WTC11 (cell line): ENCODE measurements around the gene ZBTB32. TPM values are rescaled to one million over a fixed set of nuclear protein-coding genes. Genes with fewer than 3 reads are reported as not detected.

ENCODE experiments used
- ATAC-seq: fragments of 200-7000 bp; cut with Tn5 transposase; 2 replicates; pipeline ENCODE4 v1.10.0; 2021; ENCODE audit warnings: mild to moderate bottlenecking, moderate library complexity
- CTCF ChIA-PET: fragments of 300-600 bp; sonication (Branson Sonifier 250); formaldehyde crosslinking; loops from one replicate; lab custom pipeline; 2021; ENCODE audit warnings: antibody characterized with exemption; lab: Charles Lee
- POLR2A ChIA-PET: fragments of 350-600 bp; sonication (Branson Sonifier 250); formaldehyde crosslinking; loops from one replicate; lab custom pipeline; 2021; ENCODE audit warnings: antibody characterized with exemption; lab: Charles Lee
- DNase-seq: peaks from one replicate; pipeline ENCODE4 v3.0.0; 2021; ENCODE audit warnings: low spot score
- H3K27ac Mint-ChIP-seq: 2 replicates; pipeline ENCODE4 v1.8.0; 2021; ENCODE audit warnings: mixed read lengths
- H3K27me3 Mint-ChIP-seq: 2 replicates; pipeline ENCODE4 v1.8.0; 2021; ENCODE audit warnings: low read depth, mild to moderate bottlenecking, moderate library complexity, mixed read lengths
- H3K36me3 Mint-ChIP-seq: 2 replicates; pipeline ENCODE4 v1.8.0; 2021; ENCODE audit warnings: mixed read lengths
- H3K4me1 Mint-ChIP-seq: 2 replicates; pipeline ENCODE4 v1.8.0; 2022; ENCODE audit warnings: mixed read lengths
- H3K4me3 Mint-ChIP-seq: 2 replicates; pipeline ENCODE4 v1.8.0; 2021; ENCODE audit warnings: mild to moderate bottlenecking, moderate library complexity, mixed read lengths
- H3K9me3 Mint-ChIP-seq: 2 replicates; pipeline ENCODE4 v1.8.0; 2021; ENCODE audit warnings: mixed read lengths
- CREM ChIP-seq: sonication (generic); formaldehyde crosslinking; IDR thresholded peaks from 2 replicates; pipeline ENCODE4 v1.8.1; 2022; ENCODE audit warnings: mild to moderate bottlenecking, missing genetic modification reagents, moderate library complexity
- E2F1 ChIP-seq: sonication (generic); formaldehyde crosslinking; IDR thresholded peaks from 2 replicates; pipeline ENCODE4 v1.8.0; 2022; ENCODE audit warnings: mild to moderate bottlenecking, missing genetic modification reagents
- FOXP1 ChIP-seq: sonication (generic); formaldehyde crosslinking; IDR thresholded peaks from 2 replicates; pipeline ENCODE4 v1.8.0; 2022; ENCODE audit warnings: missing genetic modification reagents, mild to moderate bottlenecking, moderate library complexity, borderline replicate concordance
- GABPB1 ChIP-seq: sonication (generic); formaldehyde crosslinking; IDR thresholded peaks from 2 replicates; pipeline ENCODE4 v1.8.1; 2023; ENCODE audit warnings: mild to moderate bottlenecking, missing genetic modification reagents
- HMGA2 ChIP-seq: fragments of 250-450 bp; sonication (Bioruptor Pico); IDR thresholded peaks from 2 replicates; pipeline ENCODE4 v1.4.0; 2021; ENCODE audit warnings: mild to moderate bottlenecking, moderate library complexity
- MXD4 ChIP-seq: fragments of 250-450 bp; sonication (Bioruptor Pico); IDR thresholded peaks from 2 replicates; pipeline ENCODE4 v1.8.0; 2021; ENCODE audit warnings: mild to moderate bottlenecking, moderate library complexity, borderline replicate concordance
- NFYB ChIP-seq: sonication (generic); formaldehyde crosslinking; conservative IDR thresholded peaks from 2 replicates; pipeline ENCODE4 v1.8.0; 2022; ENCODE audit warnings: low read depth, missing genetic modification reagents
- PREB ChIP-seq: sonication (generic); formaldehyde crosslinking; IDR thresholded peaks from 2 replicates; pipeline ENCODE4 v1.8.1; 2022; ENCODE audit warnings: mild to moderate bottlenecking, missing genetic modification reagents, moderate library complexity, borderline replicate concordance
- SMAD4 ChIP-seq: sonication (generic); formaldehyde crosslinking; IDR thresholded peaks from 2 replicates; pipeline ENCODE4 v1.8.0; 2022; ENCODE audit warnings: mild to moderate bottlenecking, missing genetic modification reagents
- ZBTB43 ChIP-seq: sonication (generic); formaldehyde crosslinking; IDR thresholded peaks from 2 replicates; pipeline ENCODE4 v1.8.1; 2023; ENCODE audit warnings: mild to moderate bottlenecking, missing genetic modification reagents
- ZNF232 ChIP-seq: sonication (generic); formaldehyde crosslinking; IDR thresholded peaks from 2 replicates; pipeline ENCODE4 v1.8.0; 2022; ENCODE audit warnings: mild to moderate bottlenecking, missing genetic modification reagents
- ZNF281 ChIP-seq: sonication (generic); formaldehyde crosslinking; IDR thresholded peaks from 2 replicates; pipeline ENCODE4 v1.8.0; 2023; ENCODE audit warnings: mild to moderate bottlenecking, missing genetic modification reagents
- ZNF317 ChIP-seq: sonication (generic); formaldehyde crosslinking; IDR thresholded peaks from 2 replicates; pipeline ENCODE4 v1.8.1; 2023; ENCODE audit warnings: low read depth, mild to moderate bottlenecking, moderate library complexity, missing genetic modification reagents, borderline replicate concordance
- ZSCAN18 ChIP-seq: fragments of 250-450 bp; sonication (Bioruptor Pico); IDR thresholded peaks from 2 replicates; pipeline ENCODE4 v2.1.2; 2022; ENCODE audit warnings: mild to moderate bottlenecking, moderate library complexity
- total RNA-seq: library from RNA; stranded (reverse); gene quantifications from 3 replicates; pipeline ENCODE4 v1.2.3, GENCODE V29; 2021
- TF ChIP-seq, protein P1 (sequence below): sonication (generic); formaldehyde crosslinking; IDR thresholded peaks from 2 replicates; pipeline ENCODE4 v1.8.1; 2023; ENCODE audit warnings: mild to moderate bottlenecking, moderate library complexity, missing genetic modification reagents
- TF ChIP-seq, protein P2 (sequence below): sonication (generic); formaldehyde crosslinking; IDR thresholded peaks from 2 replicates; pipeline ENCODE4 v1.8.1; 2022; ENCODE audit warnings: missing genetic modification reagents, borderline replicate concordance

The ZBTB32 gene
- total RNA-seq, 1 experiment from 2014 or later = 0.11 TPM

DNA sequence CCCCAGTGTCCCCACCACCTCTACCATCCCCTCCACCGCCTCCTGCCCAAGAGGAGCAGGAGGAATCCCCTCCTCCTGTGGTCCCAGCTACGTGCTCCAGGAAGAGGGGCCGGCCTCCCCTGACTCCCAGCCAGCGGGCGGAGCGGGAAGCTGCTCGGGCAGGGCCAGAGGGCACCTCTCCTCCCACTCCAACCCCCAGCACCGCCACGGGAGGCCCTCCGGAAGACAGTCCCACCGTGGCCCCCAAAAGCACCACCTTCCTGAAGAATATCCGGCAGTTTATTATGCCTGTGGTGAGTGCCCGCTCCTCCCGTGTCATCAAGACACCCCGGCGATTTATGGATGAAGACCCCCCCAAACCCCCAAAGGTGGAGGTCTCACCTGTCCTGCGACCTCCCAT is 16.3 kb downstream of the ZBTB32 start (continued):
- no peak for TF ChIP-seq ZNF317
- TF ChIP-seq CREM (CRISPR knock-in tag) = no peak
- TF ChIP-seq ZSCAN18 = no peak
- TF ChIP-seq MXD4 (CRISPR knock-in tag) = no peak

GRCh38 chr19:35721374-35721773 is 17.0 kb downstream of the ZBTB32 start:
- no peak overlapping the region for H3K27ac Mint-ChIP-seq
- ChIA-PET CTCF (no interaction called here), POLR2A (no interaction called here)
- ATAC-seq (no peak), DNase-seq (no peak)
- H3K4me1 Mint-ChIP-seq = peaks cover 6% of the 10 kb centered on the region
- peaks cover 41% of the 10 kb centered on the region for H3K36me3 Mint-ChIP-seq
- TF ChIP-seq FOXP1 (CRISPR knock-in tag) = no peak
- no peak for TF ChIP-seq NFYB
- no peak for TF ChIP-seq ZBTB43 (CRISPR knock-in tag)
- no peak for TF ChIP-seq ZNF317
- no peak for TF ChIP-seq GABPB1
- TF ChIP-seq SMAD4 (CRISPR knock-in tag) = no peak
- no peak for TF ChIP-seq PREB (CRISPR knock-in tag)
- no peak for TF ChIP-seq ZNF232 (CRISPR knock-in tag)
- no peaks in the 10 kb centered on the region for H3K27me3 Mint-ChIP-seq
- H3K4me3 Mint-ChIP-seq = no peak overlapping the region
- no peaks in the 10 kb centered on the region for H3K9me3 Mint-ChIP-seq

DNA sequence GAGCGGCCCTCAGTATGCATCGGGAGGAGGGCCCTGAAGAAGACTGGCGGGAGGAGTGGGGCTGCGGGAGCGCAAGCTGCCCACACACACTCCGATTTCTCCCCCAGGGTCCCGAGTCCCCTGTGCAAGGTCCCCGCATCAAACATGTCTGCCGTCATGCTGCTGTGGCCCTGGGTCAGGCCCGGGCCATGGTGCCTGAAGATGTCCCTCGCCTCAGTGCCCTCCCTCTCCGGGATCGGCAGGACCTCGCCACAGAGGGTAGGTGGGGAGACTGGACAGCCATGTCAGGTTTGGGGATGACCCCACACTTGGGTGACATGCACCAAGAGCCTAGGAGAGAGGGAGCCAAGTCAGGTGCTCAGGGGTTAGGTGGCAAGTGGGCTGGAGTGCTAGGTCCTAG is 18.1 kb downstream of the ZBTB32 start:
- Mint-ChIP-seq H3K27ac (no peak overlapping the region), H3K27me3 (no peaks in the 10 kb centered on the region), H3K36me3 (peaks cover 47% of the 10 kb centered on the region), H3K4me3 (no peak overlapping the region), H3K9me3 (no peaks in the 10 kb centered on the region), H3K4me1 (peaks cover 5% of the 10 kb centered on the region)
- TF ChIP-seq, protein P1, sequence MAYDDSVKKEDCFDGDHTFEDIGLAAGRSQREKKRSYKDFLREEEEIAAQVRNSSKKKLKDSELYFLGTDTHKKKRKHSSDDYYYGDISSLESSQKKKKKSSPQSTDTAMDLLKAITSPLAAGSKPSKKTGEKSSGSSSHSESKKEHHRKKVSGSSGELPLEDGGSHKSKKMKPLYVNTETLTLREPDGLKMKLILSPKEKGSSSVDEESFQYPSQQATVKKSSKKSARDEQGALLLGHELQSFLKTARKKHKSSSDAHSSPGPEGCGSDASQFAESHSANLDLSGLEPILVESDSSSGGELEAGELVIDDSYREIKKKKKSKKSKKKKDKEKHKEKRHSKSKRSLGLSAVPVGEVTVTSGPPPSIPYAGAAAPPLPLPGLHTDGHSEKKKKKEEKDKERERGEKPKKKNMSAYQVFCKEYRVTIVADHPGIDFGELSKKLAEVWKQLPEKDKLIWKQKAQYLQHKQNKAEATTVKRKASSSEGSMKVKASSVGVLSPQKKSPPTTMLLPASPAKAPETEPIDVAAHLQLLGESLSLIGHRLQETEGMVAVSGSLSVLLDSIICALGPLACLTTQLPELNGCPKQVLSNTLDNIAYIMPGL (CRISPR knock-in tag) = no peak
- TF ChIP-seq E2F1 (CRISPR knock-in tag) = no peak
- no peak for TF ChIP-seq SMAD4 (CRISPR knock-in tag)
- TF ChIP-seq, protein P2, sequence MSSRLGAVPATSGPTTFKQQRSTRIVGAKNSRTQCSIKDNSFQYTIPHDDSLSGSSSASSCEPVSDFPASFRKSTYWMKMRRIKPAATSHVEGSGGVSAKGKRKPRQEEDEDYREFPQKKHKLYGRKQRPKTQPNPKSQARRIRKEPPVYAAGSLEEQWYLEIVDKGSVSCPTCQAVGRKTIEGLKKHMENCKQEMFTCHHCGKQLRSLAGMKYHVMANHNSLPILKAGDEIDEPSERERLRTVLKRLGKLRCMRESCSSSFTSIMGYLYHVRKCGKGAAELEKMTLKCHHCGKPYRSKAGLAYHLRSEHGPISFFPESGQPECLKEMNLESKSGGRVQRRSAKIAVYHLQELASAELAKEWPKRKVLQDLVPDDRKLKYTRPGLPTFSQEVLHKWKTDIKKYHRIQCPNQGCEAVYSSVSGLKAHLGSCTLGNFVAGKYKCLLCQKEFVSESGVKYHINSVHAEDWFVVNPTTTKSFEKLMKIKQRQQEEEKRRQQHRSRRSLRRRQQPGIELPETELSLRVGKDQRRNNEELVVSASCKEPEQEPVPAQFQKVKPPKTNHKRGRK = no peak
- no peak for TF ChIP-seq HMGA2 (CRISPR knock-in tag)
- TF ChIP-seq ZNF281 (CRISPR knock-in tag) = no peak
- TF ChIP-seq ZSCAN18 = no peak
- ChIA-PET POLR2A (no interaction called here), CTCF (no interaction called here)
- no peak for DNase-seq
- no peak for ATAC-seq
